ENCODE measurements around the gene DCAF8. TPM values are rescaled to one million over a fixed set of nuclear protein-coding genes. Genes with fewer than 3 reads are reported as not detected.

DCAF8 gene
- total RNA-seq, 1 donor from 2014 or later: 69.4 TPM

- TF ChIP-seq, protein P1, sequence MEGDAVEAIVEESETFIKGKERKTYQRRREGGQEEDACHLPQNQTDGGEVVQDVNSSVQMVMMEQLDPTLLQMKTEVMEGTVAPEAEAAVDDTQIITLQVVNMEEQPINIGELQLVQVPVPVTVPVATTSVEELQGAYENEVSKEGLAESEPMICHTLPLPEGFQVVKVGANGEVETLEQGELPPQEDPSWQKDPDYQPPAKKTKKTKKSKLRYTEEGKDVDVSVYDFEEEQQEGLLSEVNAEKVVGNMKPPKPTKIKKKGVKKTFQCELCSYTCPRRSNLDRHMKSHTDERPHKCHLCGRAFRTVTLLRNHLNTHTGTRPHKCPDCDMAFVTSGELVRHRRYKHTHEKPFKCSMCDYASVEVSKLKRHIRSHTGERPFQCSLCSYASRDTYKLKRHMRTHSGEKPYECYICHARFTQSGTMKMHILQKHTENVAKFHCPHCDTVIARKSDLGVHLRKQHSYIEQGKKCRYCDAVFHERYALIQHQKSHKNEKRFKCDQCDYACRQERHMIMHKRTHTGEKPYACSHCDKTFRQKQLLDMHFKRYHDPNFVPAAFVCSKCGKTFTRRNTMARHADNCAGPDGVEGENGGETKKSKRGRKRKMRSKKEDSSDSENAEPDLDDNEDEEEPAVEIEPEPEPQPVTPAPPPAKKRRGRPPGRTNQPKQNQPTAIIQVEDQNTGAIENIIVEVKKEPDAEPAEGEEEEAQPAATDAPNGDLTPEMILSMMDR (IDR thresholded peaks at IDR 0.05; ENCODE audit: insufficient read depth, low read length, poor library complexity, severe bottlenecking): no peak
- peaks cover 2% of the 10 kb centered on the region for H3K27me3 ChIP-seq (ENCODE audit: control insufficient read depth, insufficient read depth, low read length)
- no peak for DNase-seq (ENCODE audit: low read depth)
- no peaks in the 10 kb centered on the region for H3K36me3 ChIP-seq (ENCODE audit: control insufficient read depth, insufficient read depth, low read length)
- H3K4me3 ChIP-seq (ENCODE audit: low read depth, low read length): no peak overlapping the region
These were observed 5.1 kb upstream of the DCAF8 start for GRCh38 chr1:160267284-160267991.

- H3K36me3 ChIP-seq (ENCODE audit: control insufficient read depth, insufficient read depth, low read length): no peaks in the 10 kb centered on the region
- no peak overlapping the region for H3K4me3 ChIP-seq (ENCODE audit: low read depth, low read length)
- H3K27me3 ChIP-seq (ENCODE audit: control insufficient read depth, insufficient read depth, low read length): no peaks in the 10 kb centered on the region
- TF ChIP-seq, protein P1 (IDR thresholded peaks at IDR 0.05; ENCODE audit: insufficient read depth, low read length, poor library complexity, severe bottlenecking): no peak
- DNase-seq (ENCODE audit: low read depth): no peak
These were observed 2.5 kb upstream of the DCAF8 start for GRCh38 chr1:160264795-160265307.

- no peaks in the 10 kb centered on the region for H3K27me3 ChIP-seq (ENCODE audit: control insufficient read depth, insufficient read depth, low read length)
- peak; percentile 65 for DNase-seq (ENCODE audit: low read depth)
- TF ChIP-seq, protein P1 (IDR thresholded peaks at IDR 0.05; ENCODE audit: insufficient read depth, low read length, poor library complexity, severe bottlenecking): no peak
- peak overlapping the region; percentile 100 for H3K4me3 ChIP-seq (ENCODE audit: low read depth, low read length)
- H3K36me3 ChIP-seq (ENCODE audit: control insufficient read depth, insufficient read depth, low read length): no peaks in the 10 kb centered on the region
These were observed 825 bp downstream of the DCAF8 start for GRCh38 chr1:160261556-160261892.

DNA sequence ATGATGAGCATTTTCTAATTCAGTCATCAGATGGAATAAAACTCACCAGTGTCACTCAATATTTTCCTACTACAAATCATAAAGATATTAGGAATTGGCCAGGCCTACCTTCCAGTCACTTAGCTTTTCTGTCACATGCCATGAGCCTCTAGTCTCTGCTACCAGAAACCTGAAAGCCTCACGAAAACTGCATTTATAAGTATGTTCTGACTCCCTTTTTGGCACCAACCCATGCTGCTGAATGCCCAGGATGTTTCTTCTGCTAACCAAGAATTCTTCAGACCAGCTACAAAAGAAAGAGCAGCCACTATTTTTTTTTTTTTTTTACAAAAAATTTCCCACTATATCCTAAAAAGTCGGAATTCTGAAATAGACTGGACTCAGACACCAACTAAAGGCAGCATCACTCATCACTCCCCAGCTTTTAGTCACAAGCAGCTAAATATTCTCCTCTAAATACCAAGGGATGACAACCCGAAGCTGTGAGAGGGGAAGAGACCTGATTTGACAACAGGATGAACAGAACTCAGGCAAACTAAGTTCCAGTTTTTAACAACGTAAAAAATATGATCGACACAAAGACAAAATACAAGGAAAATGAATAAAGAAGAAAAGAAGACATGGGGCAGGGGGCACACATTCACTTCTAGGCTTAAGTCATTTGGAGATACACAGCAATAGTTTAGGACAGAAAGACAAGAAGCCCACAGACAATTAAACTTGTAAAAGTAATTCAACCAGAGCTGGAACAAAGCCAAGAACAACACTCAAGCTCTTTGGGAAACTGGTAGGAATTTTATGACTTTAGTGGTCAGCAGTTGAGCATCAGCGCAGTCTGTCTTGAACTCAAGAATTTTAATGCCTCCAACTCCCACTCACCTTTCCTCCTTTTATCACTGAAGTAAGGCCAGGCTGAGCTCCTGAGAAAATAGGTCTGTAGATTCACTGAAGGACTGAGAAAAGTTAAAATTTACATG, 1.7 kb downstream of the DCAF8 start:
- no peaks in the 10 kb centered on the region for H3K36me3 ChIP-seq (ENCODE audit: control insufficient read depth, insufficient read depth, low read length)
- peak; percentile 90 for DNase-seq (ENCODE audit: low read depth)
- TF ChIP-seq, protein P1 (IDR thresholded peaks at IDR 0.05; ENCODE audit: insufficient read depth, low read length, poor library complexity, severe bottlenecking): no peak
- H3K27me3 ChIP-seq (ENCODE audit: control insufficient read depth, insufficient read depth, low read length): no peaks in the 10 kb centered on the region
- peak overlapping the region; percentile 14 for H3K4me3 ChIP-seq (ENCODE audit: low read depth, low read length)

DNA sequence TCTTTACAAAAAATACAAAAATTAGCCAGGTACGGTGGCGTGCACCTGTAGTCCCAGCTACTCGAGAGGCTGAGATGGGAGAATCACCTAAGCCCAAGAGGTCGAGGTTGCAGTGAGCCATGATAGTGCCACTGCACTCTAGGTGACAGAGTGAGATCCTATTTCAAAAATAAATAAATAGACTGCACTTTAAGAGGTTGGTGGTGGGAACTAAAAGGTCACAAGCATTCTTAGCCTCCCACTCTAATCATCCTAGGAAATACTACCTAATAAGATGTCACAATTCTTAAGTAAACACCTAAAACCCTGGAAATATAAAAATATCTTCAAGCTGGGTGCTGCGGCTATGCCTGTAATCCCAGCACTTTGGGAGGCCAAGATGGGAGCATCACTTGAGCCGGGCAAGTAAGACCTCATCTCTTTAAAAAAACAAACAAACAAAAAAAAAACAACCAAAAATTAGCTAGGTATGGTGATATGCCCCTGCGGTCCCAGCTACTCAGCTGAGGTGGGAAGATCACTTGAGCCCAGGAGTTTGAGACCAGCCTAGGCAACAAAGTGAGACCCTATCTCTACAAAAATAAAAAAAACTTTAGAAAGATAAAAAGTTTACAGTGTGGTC, 4.1 kb downstream of the DCAF8 start:
- H3K27me3 ChIP-seq (ENCODE audit: control insufficient read depth, insufficient read depth, low read length): no peaks in the 10 kb centered on the region
- TF ChIP-seq, protein P1 (IDR thresholded peaks at IDR 0.05; ENCODE audit: insufficient read depth, low read length, poor library complexity, severe bottlenecking): no peak
- H3K36me3 ChIP-seq (ENCODE audit: control insufficient read depth, insufficient read depth, low read length): no peaks in the 10 kb centered on the region
- H3K4me3 ChIP-seq (ENCODE audit: low read depth, low read length): no peak overlapping the region
- DNase-seq (ENCODE audit: low read depth): no peak

Measured in kidney epithelial cell (primary cell).